ENCODE results near the gene CRX. TPM values are rescaled to one million over a fixed set of nuclear protein-coding genes. Genes with fewer than 3 reads are reported as not detected.
"Not testable (repeated sequence)": the region's sequence is repeated elsewhere in the genome, so short reads cannot be mapped to it uniquely, and the experiment has no call there.

CRX gene
- total and polyA plus RNA-seq, 8 donors, result not detected

DNA sequence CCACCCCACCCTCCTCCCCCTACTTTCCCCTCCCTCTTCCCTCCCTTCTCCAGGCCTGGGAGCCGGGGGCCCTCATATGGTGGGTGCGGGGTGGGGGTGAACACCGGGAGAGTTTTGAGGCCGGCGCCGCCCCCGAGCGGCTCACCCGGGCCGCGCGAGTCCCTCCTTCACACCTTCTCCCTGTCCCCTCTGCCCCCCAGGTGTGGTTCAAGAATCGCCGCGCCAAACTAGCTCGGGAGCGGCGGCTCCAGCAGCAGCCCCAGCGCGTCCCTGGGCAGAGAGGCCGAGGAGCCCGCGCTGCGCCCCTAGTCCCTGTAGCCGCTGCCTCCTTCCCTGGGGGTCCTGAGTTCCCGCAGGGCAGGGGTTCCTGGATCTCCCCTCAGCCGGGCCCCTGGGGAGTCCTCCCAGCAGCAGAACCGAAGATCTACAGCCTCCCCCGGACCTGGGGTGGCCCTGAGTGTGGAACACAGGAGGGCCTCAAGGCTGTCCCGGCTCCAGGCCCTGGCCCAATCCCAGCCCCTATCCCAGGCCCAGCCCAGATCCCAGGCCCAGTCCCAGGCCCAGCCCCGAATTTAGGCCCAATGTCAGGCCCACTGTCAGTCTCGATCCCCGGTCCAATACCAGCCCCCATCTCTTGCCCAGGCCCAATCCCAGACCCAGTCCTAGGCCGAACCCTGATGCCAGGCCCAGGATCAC is 39.0 kb downstream of the CRX start:
- H3K4me1 ChIP-seq, result no peaks in the 10 kb centered on the region
- no peak overlapping the region for H3K4me3 ChIP-seq
- no peak for TF ChIP-seq EP300 (IDR thresholded peaks at IDR 0.05)
- 41 to 93% (median 47%) methylated on average over 7 to 31 of the region's 34 CpGs for WGBS, 5 donors
- H3K27ac ChIP-seq, result no peak overlapping the region
- no peak for DNase-seq
- H3K27me3 ChIP-seq, result peaks cover 0 to 43% (median 11%) of the 10 kb centered on the region in 3 donors
- peaks cover 0 to 10% (median 0%) of the 10 kb centered on the region in 4 donors for H3K9me3 ChIP-seq
- intact Hi-C loops (cut with DNase I; ENCODE audit: low total_unique reads), result no loop called here
- H3K36me3 ChIP-seq, result no peaks in the 10 kb centered on the region

GRCh38 chr19:47861630-47862029 is 39.9 kb downstream of the CRX start:
- H3K27ac ChIP-seq, result no peak overlapping the region
- 81 to 89% (median 89%) methylated on average over 5 of the region's 5 CpGs for WGBS, 5 donors

GRCh38 chr19:47863514-47863936 is 41.8 kb downstream of the CRX start:
- no peak overlapping the region for H3K4me3 ChIP-seq
- peak; percentile 83 to 92 for DNase-seq
- H3K27ac ChIP-seq, result no peak overlapping the region
- H3K4me1 ChIP-seq, result no peaks in the 10 kb centered on the region
- H3K27me3 ChIP-seq, result peaks cover 0 to 30% (median 11%) of the 10 kb centered on the region in 3 donors
- WGBS, 5 donors, result 8 to 13% (median 10%) methylated on average over 14 of the region's 14 CpGs
- intact Hi-C loops (cut with DNase I; ENCODE audit: low total_unique reads), result no loop called here
- peaks cover 0 to 10% (median 0%) of the 10 kb centered on the region in 4 donors for H3K9me3 ChIP-seq
- no peaks in the 10 kb centered on the region for H3K36me3 ChIP-seq
- TF ChIP-seq CTCF (IDR thresholded peaks at IDR 0.05), result peak in 5 of 7 experiments; percentile 53 to 89 (median 83)
- no peak for TF ChIP-seq EP300 (IDR thresholded peaks at IDR 0.05)

More at GRCh38 chr19:47861630-47862029, 39.9 kb downstream of the CRX start:
- no peak for TF ChIP-seq POLR2AphosphoS5 (IDR thresholded peaks at IDR 0.05)
- Histone ChIP-seq H3K9me3 (peaks cover 0 to 10% (median 0%) of the 10 kb centered on the region in 4 donors), H3K4me1 (no peaks in the 10 kb centered on the region), H3K4me3 (no peak overlapping the region), H3K27me3 (peaks cover 0 to 39% (median 11%) of the 10 kb centered on the region in 3 donors), H3K36me3 (no peaks in the 10 kb centered on the region)
- no peak for DNase-seq
- intact Hi-C loops (cut with DNase I; ENCODE audit: low total_unique reads), result no loop called here

GRCh38 chr19:47865166-47865565 is 43.4 kb downstream of the CRX start:
- peaks cover 0 to 10% (median 0%) of the 10 kb centered on the region in 4 donors for H3K9me3 ChIP-seq
- no peaks in the 10 kb centered on the region for H3K4me1 ChIP-seq
- WGBS, 5 donors, result 56 to 74% (median 64%) methylated on average over 10 of the region's 10 CpGs
- TF ChIP-seq CTCF (IDR thresholded peaks at IDR 0.05) (no peak), EP300 (IDR thresholded peaks at IDR 0.05) (no peak), POLR2A (IDR thresholded peaks at IDR 0.05) (no peak), POLR2AphosphoS5 (IDR thresholded peaks at IDR 0.05) (no peak)
- no peaks in the 10 kb centered on the region for H3K36me3 ChIP-seq
- peak in 1 of 2 donors; percentile 25 for DNase-seq
- intact Hi-C loops (cut with DNase I; ENCODE audit: low total_unique reads), result no loop called here
- H3K4me3 ChIP-seq, result no peak overlapping the region
- peaks cover 0 to 19% (median 11%) of the 10 kb centered on the region in 3 donors for H3K27me3 ChIP-seq
- no peak overlapping the region for H3K27ac ChIP-seq

DNA sequence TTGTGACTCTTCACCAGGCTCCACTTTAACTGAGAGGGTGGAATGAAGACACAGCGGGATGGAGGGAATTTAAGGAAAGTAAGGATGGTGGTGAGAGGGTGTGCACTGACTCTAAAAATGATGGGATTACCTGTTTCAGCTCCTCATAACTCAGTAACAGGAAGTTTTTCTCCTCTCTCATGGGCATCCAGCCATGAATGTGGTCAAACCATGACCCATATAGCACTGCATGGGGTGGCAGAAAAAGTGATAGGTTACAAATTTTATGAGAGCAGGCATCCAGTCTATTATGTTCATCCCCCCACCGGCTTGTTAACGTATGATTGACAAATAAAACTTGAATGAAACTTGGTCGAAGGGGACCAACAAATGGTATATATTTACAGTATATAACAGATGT is 57.2 kb downstream of the CRX start:
- DNase-seq, result no peak
- TF ChIP-seq CTCF (IDR thresholded peaks at IDR 0.05), result no peak
- no peak for TF ChIP-seq POLR2AphosphoS5 (IDR thresholded peaks at IDR 0.05)
- no peak for TF ChIP-seq POLR2A (IDR thresholded peaks at IDR 0.05)
- TF ChIP-seq EP300 (IDR thresholded peaks at IDR 0.05), result no peak
- intact Hi-C loops (cut with DNase I; ENCODE audit: low total_unique reads), result no loop called here
- Histone ChIP-seq H3K9me3 (no peaks in the 10 kb centered on the region), H3K36me3 (no peaks in the 10 kb centered on the region), H3K4me1 (no peaks in the 10 kb centered on the region), H3K27ac (no peak overlapping the region), H3K4me3 (no peak overlapping the region), H3K27me3 (peaks cover 0 to 36% (median 0%) of the 10 kb centered on the region in 3 donors)
- WGBS, 5 donors, result 68 to 92% (median 84%) methylated on average over 4 of the region's 4 CpGs

- H3K9me3 ChIP-seq; H3K4me1 ChIP-seq; DNase-seq; H3K4me3 ChIP-seq; H3K36me3 ChIP-seq; H3K27ac ChIP-seq; intact Hi-C loops (cut with DNase I; ENCODE audit: low total_unique reads): not testable (repeated sequence)
- 52 to 67% (median 62%) methylated on average over 3 to 4 of the region's 4 CpGs for WGBS, 5 donors
- peaks cover 0 to 35% (median 0%) of the 10 kb centered on the region in 3 donors for H3K27me3 ChIP-seq
Observed at GRCh38 chr19:47879385-47879784, 57.6 kb downstream of the CRX start.

Data from stomach (tissue), 9 donors.